HG03108 (cell line): Measurements from ENCODE around the gene HOXB4.

Experiments used
- ATAC-seq: cut with Tn5 transposase; IDR thresholded peaks from one replicate; pipeline ENCODE4 v1.9.1; 2021; ENCODE audit warnings: moderate library complexity; ENCODE audit not compliant: unreplicated experiment

The HOXB4 gene

GRCh38 chr17:48577946-48578615 lies at the start of gene HOXB4:
Gene HOXB4, minus strand, starts transcription at chr17:48578350. Its CDS starts 31 bp downstream, at chr17:48578319.
- peak; percentile 53 for ATAC-seq

GRCh38 chr17:48627118-48627597 lies 49.0 kb upstream of the HOXB4 start:
- ATAC-seq: no peak

GRCh38 chr17:48626245-48627117 lies 48.3 kb upstream of the HOXB4 start, which contains the start of gene HOXB9:
Gene HOXB9, minus strand, starts transcription at chr17:48626358. Its CDS starts 89 bp downstream, at chr17:48626269.
- ATAC-seq: no peak

- ATAC-seq: no peak
Measured at GRCh38 chr17:48625495-48626244, 47.5 kb upstream of the HOXB4 start.

- ATAC-seq: no peak
Measured at GRCh38 chr17:48624544-48625494, 46.7 kb upstream of the HOXB4 start.

GRCh38 chr17:48624118-48624517 lies 46.0 kb upstream of the HOXB4 start:
- ATAC-seq: no peak

GRCh38 chr17:48623583-48623982 lies 45.4 kb upstream of the HOXB4 start:
- no peak for ATAC-seq

GRCh38 chr17:48622857-48623256 lies 44.7 kb upstream of the HOXB4 start:
- ATAC-seq: no peak

GRCh38 chr17:48621410-48622392 lies 43.6 kb upstream of the HOXB4 start:
- ATAC-seq: no peak

- ATAC-seq: no peak
Measured at GRCh38 chr17:48620461-48621139, 42.5 kb upstream of the HOXB4 start.

- ATAC-seq: no peak
Measured at GRCh38 chr17:48619826-48620449, 41.8 kb upstream of the HOXB4 start.

GRCh38 chr17:48618256-48618896 lies 40.2 kb upstream of the HOXB4 start:
- ATAC-seq: no peak

GRCh38 chr17:48617471-48618255 lies 39.5 kb upstream of the HOXB4 start:
- no peak for ATAC-seq

GRCh38 chr17:48616717-48617470 lies 38.7 kb upstream of the HOXB4 start:
- no peak for ATAC-seq

- no peak for ATAC-seq
Measured at GRCh38 chr17:48615963-48616716, 38.0 kb upstream of the HOXB4 start.
